Neural crest cell (in vitro differentiated cells): ENCODE results near the gene SPA17. TPM values are rescaled to one million over a fixed set of nuclear protein-coding genes. Genes with fewer than 3 reads are reported as not detected.

Experiments used
- DNase-seq: peaks from one replicate; pipeline ENCODE4 v3.0.0; 2021; ENCODE audit warnings: low read depth, mixed read lengths, low spot score
- H3K27ac Mint-ChIP-seq: one replicate; pipeline ENCODE4 v1.8.0; 2021; ENCODE audit warnings: mild to moderate bottlenecking, mixed read lengths; ENCODE audit not compliant: unreplicated experiment
- H3K27me3 Mint-ChIP-seq: 2 replicates; pipeline ENCODE4 v1.8.0; 2021; ENCODE audit warnings: low read depth, mild to moderate bottlenecking, mixed read lengths
- H3K36me3 Mint-ChIP-seq: 2 replicates; pipeline ENCODE4 v1.8.0; 2021; ENCODE audit warnings: low read depth, mild to moderate bottlenecking, mixed read lengths
- H3K4me1 Mint-ChIP-seq: 2 replicates; pipeline ENCODE4 v1.8.0; 2021; ENCODE audit warnings: mixed read lengths
- H3K4me3 Mint-ChIP-seq: one replicate; pipeline ENCODE4 v1.8.0; 2021; ENCODE audit warnings: mild to moderate bottlenecking, mixed read lengths
- H3K9me3 Mint-ChIP-seq: 2 replicates; pipeline ENCODE4 v1.8.0; 2021; ENCODE audit warnings: mixed read lengths
- CTCF ChIP-seq: fragments of 200-600 bp; sonication (generic); conservative IDR thresholded peaks from 2 replicates; pipeline ENCODE4 v1.5.0; 2021; ENCODE audit warnings: antibody characterized with exemption, mild to moderate bottlenecking
- total RNA-seq: library from RNA; stranded (reverse); gene quantifications from 2 replicates; pipeline ENCODE4 v1.2.1, GENCODE V29; 2021

Gene SPA17
- total RNA-seq, 1 donor from 2014 or later, result 18.2 TPM

DNA sequence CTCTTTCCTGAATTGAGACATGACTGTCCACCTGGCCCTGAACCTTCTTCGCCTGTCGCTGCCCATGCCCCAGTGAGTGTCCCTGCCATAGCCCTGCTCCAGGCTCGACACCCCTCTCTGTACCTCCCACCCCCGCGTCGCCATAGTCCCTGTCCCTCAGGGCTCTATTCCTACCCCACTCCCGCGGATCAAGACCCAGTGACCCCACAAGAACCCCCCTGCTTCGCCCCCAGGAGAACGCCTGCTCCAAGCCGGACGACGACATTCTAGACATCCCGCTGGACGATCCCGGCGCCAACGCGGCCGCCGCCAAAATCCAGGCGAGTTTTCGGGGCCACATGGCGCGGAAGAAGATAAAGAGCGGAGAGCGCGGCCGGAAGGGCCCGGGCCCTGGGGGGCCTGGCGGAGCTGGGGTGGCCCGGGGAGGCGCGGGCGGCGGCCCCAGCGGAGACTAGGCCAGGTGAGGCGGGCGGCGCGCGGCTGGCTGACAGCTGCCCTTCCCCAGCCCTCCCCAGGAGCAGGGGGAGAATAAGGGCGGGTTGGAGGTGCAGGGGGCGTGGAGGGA lies 71.6 kb downstream of the SPA17 start:
- Mint-ChIP-seq H3K4me3 (peak overlapping the region; percentile 74), H3K9me3 (no peaks in the 10 kb centered on the region), H3K27ac (no peak overlapping the region), H3K27me3 (peaks cover 100% of the 10 kb centered on the region), H3K36me3 (peaks cover 6% of the 10 kb centered on the region), H3K4me1 (peaks cover 30% of the 10 kb centered on the region)
- no peak for DNase-seq
- TF ChIP-seq CTCF, result no peak

- Mint-ChIP-seq H3K27ac (no peak overlapping the region), H3K36me3 (peaks cover 6% of the 10 kb centered on the region)
Observed at GRCh38 chr11:124745835-124746620, 72.3 kb downstream of the SPA17 start.

GRCh38 chr11:124746621-124747243 lies 73.0 kb downstream of the SPA17 start:
- TF ChIP-seq CTCF, result peak; percentile 63
- peak overlapping the region; percentile 87 for H3K4me3 Mint-ChIP-seq
- H3K9me3 Mint-ChIP-seq, result no peaks in the 10 kb centered on the region
- DNase-seq, result no peak
- H3K36me3 Mint-ChIP-seq, result peaks cover 6% of the 10 kb centered on the region
- peaks cover 21% of the 10 kb centered on the region for H3K4me1 Mint-ChIP-seq
- peaks cover 91% of the 10 kb centered on the region for H3K27me3 Mint-ChIP-seq
- H3K27ac Mint-ChIP-seq, result no peak overlapping the region

More at GRCh38 chr11:124745835-124746620, 72.3 kb downstream of the SPA17 start:
- peak; percentile 52 for TF ChIP-seq CTCF
- Mint-ChIP-seq H3K9me3 (no peaks in the 10 kb centered on the region), H3K4me3 (peak overlapping the region; percentile 87), H3K4me1 (peaks cover 26% of the 10 kb centered on the region), H3K27me3 (peaks cover 97% of the 10 kb centered on the region)
- no peak for DNase-seq

Other genes starting within 250 kb of the SPA17 start
- gene OR8B4, start 249.0 kb upstream of the SPA17 start, total RNA-seq, result not detected in 2 replicates
- not detected in 2 replicates for gene OR8B8, start 228.2 kb upstream of the SPA17 start, total RNA-seq
- not detected in 2 replicates for gene OR8B12, start 130.2 kb upstream of the SPA17 start, total RNA-seq
- not detected in 2 replicates for gene OR8A1, start 103.9 kb upstream of the SPA17 start, total RNA-seq
- not detected in 2 replicates for gene PANX3, start 62.5 kb upstream of the SPA17 start, total RNA-seq
- 23.0 and 27.3 TPM in 2 replicates for gene TBRG1, start 51.0 kb upstream of the SPA17 start, total RNA-seq
- gene SIAE, start 165 bp upstream of the SPA17 start, total RNA-seq, result 5.3 and 5.9 TPM in 2 replicates
- 30.3 and 30.7 TPM in 2 replicates for gene NRGN, start 66.0 kb downstream of the SPA17 start, total RNA-seq
- not detected in 2 replicates for gene VSIG2, start 78.4 kb downstream of the SPA17 start, total RNA-seq
- 0.96 and 1.1 TPM in 2 replicates for gene ESAM, start 88.4 kb downstream of the SPA17 start, total RNA-seq
- 28.7 and 29.0 TPM in 2 replicates for gene MSANTD2, start 126.5 kb downstream of the SPA17 start, total RNA-seq
- 17.8 and 19.7 TPM in 2 replicates for gene ROBO3, start 191.5 kb downstream of the SPA17 start, total RNA-seq
- 0.05 and 0.07 TPM in 2 replicates for gene ROBO4, start 224.0 kb downstream of the SPA17 start, total RNA-seq
- not detected in 2 replicates for gene HEPN1, start 245.3 kb downstream of the SPA17 start, total RNA-seq